K562 (cell line): Measurements from ENCODE around the gene ARHGEF7.

ENCODE experiments used
- ATF3 ChIP-seq, 2 experiments: fragments of 450-650 bp in 1 of 2; sonication (generic) in 1 of 2; formaldehyde crosslinking in 1 of 2; IDR thresholded peaks in 1 of 2; conservative IDR thresholded peaks in 1 of 2; 2 replicates each; pipeline versions ENCODE4 v1.6.1 to v1.8.1; 2016 to 2023; ENCODE audit warnings: mild to moderate bottlenecking in 2 of 2, moderate library complexity in 2 of 2, inconsistent platforms in 1 of 2, missing genetic modification reagents in 1 of 2
- CCAR2 ChIP-seq: fragments of 200-400 bp; formaldehyde crosslinking; IDR thresholded peaks from 2 replicates; pipeline ENCODE4 v1.6.1; 2017; ENCODE audit warnings: mild to moderate bottlenecking, low read depth, low read length
- CEBPB ChIP-seq: fragments of 450-650 bp; IDR thresholded peaks from 2 replicates; pipeline ENCODE4 v1.6.1; 2016; ENCODE audit warnings: missing genetic modification characterization, missing compliant biosample characterization
- CREB1 ChIP-seq, 2 experiments: sonication (generic) in 1 of 2; formaldehyde crosslinking in 1 of 2; IDR thresholded peaks; 2 replicates each; pipeline versions ENCODE4 v1.6.1 to v1.8.0; 2012 to 2022; ENCODE audit warnings: inconsistent platforms in 1 of 2, mild to moderate bottlenecking in 1 of 2, missing genetic modification reagents in 1 of 2, moderate library complexity in 1 of 2
- CTCF ChIP-seq, 3 experiments: IDR thresholded peaks in 2 of 3; conservative IDR thresholded peaks in 1 of 3; 2 replicates each; pipeline ENCODE4 v1.5.1; 2011 to 2012; ENCODE audit warnings: low read length in 3 of 3, mild to moderate bottlenecking in 3 of 3, control low read depth in 2 of 3, improper control_type of control experiment in 1 of 3, inconsistent platforms in 1 of 3, low read depth in 1 of 3, mixed read lengths in 1 of 3, moderate library complexity in 1 of 3; ENCODE audit not compliant: insufficient read depth in 2 of 3
- E2F8 ChIP-seq: fragments of 450-650 bp; IDR thresholded peaks from 2 replicates; pipeline ENCODE4 v1.7.1; 2018; ENCODE audit warnings: mild to moderate bottlenecking, low read depth; ENCODE audit not compliant: partially characterized antibody
- EHMT2 ChIP-seq: fragments of 450-650 bp; IDR thresholded peaks from 2 replicates; pipeline ENCODE4 v1.6.1; 2018; ENCODE audit warnings: antibody characterized with exemption
- EP300 ChIP-seq: IDR thresholded peaks from 2 replicates; pipeline ENCODE4 v1.6.1; 2012; ENCODE audit warnings: low read length, improper control_type of control experiment
- EZH2 ChIP-seq: IDR thresholded peaks from 2 replicates; pipeline ENCODE4 v1.6.1; 2012; ENCODE audit warnings: low read depth, mild to moderate bottlenecking, inconsistent platforms, low read length, borderline replicate concordance
- MYNN ChIP-seq, 2 experiments: sonication (generic); formaldehyde crosslinking in 1 of 2; IDR thresholded peaks; 2 replicates each; pipeline versions ENCODE4 v1.5.0 to v1.6.1; 2016 to 2020; ENCODE audit warnings: antibody characterized with exemption in 1 of 2, missing genetic modification reagents in 1 of 2
- NKRF ChIP-seq: fragments of 450-650 bp; IDR thresholded peaks from 2 replicates; pipeline ENCODE4 v1.6.1; 2016; ENCODE audit warnings: borderline replicate concordance
- POLR2AphosphoS5 ChIP-seq: IDR thresholded peaks from 2 replicates; pipeline ENCODE4 v1.6.1; 2011; ENCODE audit warnings: mild to moderate bottlenecking, low read depth, low read length, moderate library complexity; ENCODE audit not compliant: control insufficient read depth, insufficient read depth
- TFAM ChIP-seq: fragments of 250-450 bp; sonication (Bioruptor Pico); conservative IDR thresholded peaks from 2 replicates; pipeline ENCODE4 v1.5.0; 2021; ENCODE audit warnings: mild to moderate bottlenecking, moderate library complexity
- ZNF316 ChIP-seq: fragments of 450-650 bp; IDR thresholded peaks from 2 replicates; pipeline ENCODE4 v1.6.1; 2016

- TF ChIP-seq EZH2 = no peak
- TF ChIP-seq TFAM (CRISPR knock-in tag) = no peak
- TF ChIP-seq ATF3 (IDR thresholded peaks at IDR 0.05) = no peak
- no peak for TF ChIP-seq ATF3 (CRISPR knock-in tag; conservative IDR thresholded peaks at IDR 0.05)
- TF ChIP-seq CCAR2 = no peak
- no peak for TF ChIP-seq EHMT2
- TF ChIP-seq EP300 = no peak
- TF ChIP-seq CTCF (IDR thresholded peaks at IDR 0.05 in 2 of 3, conservative IDR thresholded peaks at IDR 0.05 in 1 of 3; ENCODE audit: insufficient read depth in 2 of 3, low read depth in 1 of 3, low read length in 3 of 3) = no peak
- TF ChIP-seq NKRF = no peak
- TF ChIP-seq E2F8 = no peak
- no peak for TF ChIP-seq ZNF316
- TF ChIP-seq MYNN (IDR thresholded peaks at IDR 0.05) = no peak
- TF ChIP-seq MYNN (CRISPR knock-in tag; IDR thresholded peaks at IDR 0.05) = no peak
- no peak for TF ChIP-seq CEBPB (tag)
- no peak for TF ChIP-seq POLR2AphosphoS5
- TF ChIP-seq CREB1 (IDR thresholded peaks at IDR 0.05) = no peak
- TF ChIP-seq CREB1 (CRISPR knock-in tag; IDR thresholded peaks at IDR 0.05) = no peak
Observed at GRCh38 chr13:111158136-111158805, 43.2 kb downstream of the ARHGEF7 start.
